Astrocyte of the hippocampus (primary cell): ENCODE data around the gene SMS.

Experiments
- DNase-seq: peaks from one replicate; pipeline ENCODE4 v3.0.0; 2011; ENCODE audit warnings: low read depth, low spot score

Gene SMS

DNA sequence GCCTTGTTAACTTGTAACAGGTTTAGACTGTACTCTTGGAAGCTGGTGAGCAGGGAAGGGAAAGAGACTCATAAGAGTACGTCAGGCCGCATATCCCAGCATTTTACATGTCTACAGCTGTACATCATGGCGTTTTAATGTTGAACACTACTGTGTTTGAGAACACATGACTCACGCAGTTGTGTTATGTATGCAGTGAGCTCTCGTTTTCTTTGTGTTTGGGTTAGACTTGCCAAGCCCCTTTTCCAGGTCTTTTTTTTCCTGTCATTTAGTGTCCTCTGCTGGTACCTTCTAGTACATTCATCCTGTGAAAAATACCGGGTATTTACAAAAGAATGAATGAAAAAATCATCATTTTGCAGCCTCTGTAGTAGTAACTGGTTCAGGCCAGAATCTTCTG, 35.3 kb downstream of the SMS start:
- DNase-seq, result peak; percentile 67

GRCh38 chrX:21978346-21978745, 37.8 kb downstream of the SMS start:
- no peak for DNase-seq

DNA sequence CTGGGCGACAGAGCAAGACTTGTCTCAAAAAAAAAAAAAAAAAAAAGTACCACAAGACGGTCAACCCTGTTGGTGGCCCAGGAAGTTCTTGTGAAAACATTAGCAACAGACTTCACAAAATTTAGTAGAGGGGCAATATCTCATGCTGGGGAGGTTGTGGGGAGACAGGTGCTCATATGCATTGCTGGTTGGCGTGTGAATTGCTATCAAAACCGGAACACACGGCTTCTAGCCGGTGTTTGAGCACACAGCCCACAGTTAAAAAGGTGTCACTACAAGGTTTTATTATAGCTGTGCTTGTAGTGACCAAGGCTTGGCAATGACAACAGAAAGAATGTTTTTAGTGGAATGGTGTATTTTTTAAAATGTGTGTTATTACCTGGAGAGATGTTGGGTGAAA, 41.8 kb downstream of the SMS start:
- no peak for DNase-seq

- peak; percentile 87 for DNase-seq
Observed at GRCh38 chrX:21985332-21985777, 44.8 kb downstream of the SMS start.

DNA sequence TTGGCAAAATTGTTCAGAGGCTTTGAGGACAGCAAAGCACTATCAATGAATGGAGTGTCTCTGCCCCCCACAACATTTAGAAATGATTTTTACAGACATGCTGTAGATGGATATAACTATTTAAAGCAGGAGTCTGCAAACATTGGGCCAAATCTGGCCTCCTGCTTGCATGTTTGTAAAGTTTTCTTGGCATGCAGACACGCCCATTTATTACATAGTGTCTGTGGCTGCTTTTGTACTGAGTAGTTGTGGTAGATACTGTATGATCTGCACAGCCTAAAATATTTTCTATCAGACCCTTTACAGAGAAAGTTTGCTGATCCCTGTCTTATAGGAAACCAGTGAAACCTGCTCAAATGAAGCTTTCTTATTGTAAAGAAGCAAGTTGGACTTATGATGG, 46.1 kb downstream of the SMS start:
- no peak for DNase-seq

DNA sequence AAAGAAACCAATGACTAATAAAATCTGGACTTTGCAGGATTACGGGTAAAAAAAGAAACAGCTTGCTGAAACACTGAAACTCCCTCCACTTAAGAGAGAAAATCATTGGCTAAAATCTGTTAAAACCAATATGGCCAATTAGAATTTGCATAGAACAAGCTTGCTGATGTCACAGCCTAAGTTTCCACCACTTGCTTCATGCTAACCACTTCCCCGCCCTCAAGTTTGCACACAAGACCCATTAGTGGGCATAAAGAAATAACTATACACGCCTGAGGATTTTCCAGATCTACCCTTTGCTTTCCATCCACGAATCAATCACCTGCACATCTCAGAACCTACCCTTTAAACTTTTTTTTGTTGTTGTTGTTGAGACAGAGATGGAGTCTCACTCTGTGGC, 48.9 kb downstream of the SMS start:
- DNase-seq, result no peak

DNA sequence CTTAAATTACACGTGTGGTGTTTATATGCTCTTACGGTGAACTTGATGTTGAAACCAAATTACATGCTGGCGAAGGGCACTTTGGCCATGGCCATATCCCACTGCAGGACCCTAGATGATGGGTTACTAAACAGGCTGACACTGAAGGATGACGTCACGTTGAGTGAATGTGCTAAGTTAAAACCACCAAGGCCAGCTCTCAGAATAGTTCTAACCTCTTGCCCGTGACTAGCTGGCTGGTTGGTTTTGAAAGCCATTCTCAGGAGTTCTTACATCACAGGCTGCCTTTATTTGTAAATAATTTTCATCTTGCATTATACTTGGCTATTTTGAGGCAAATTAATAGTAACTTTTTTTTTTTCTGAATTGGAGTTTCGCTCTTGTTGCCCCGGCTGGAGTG, 50.3 kb downstream of the SMS start:
- DNase-seq, result no peak

- DNase-seq, result no peak
Observed at GRCh38 chrX:21991504-21991903, 51.0 kb downstream of the SMS start.

DNA sequence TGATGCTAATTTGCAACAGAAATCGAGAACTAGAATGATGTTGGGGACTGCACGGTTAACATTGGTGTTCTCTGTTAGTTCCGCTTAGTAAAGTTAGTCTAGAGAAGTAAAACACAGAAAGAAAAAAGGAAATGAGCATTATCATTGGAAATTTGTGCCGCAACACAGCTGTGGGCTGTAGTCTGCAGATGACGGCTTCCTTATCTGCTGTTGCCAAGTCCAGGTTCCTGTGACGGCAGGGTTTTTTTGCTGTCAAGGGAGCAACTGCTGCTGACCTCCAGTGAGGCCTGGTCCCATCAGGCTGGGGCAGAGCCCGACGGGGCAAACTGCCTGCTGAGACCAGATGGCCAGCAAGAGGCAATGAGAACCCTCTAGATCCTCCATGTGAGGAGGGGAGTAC, 52.8 kb downstream of the SMS start:
- DNase-seq, result no peak

GRCh38 chrX:21996872-21997455, 56.5 kb downstream of the SMS start:
- no peak for DNase-seq

GRCh38 chrX:21998037-21998436, 57.5 kb downstream of the SMS start:
- no peak for DNase-seq

GRCh38 chrX:22004866-22005265, 64.4 kb downstream of the SMS start:
- no peak for DNase-seq

DNA sequence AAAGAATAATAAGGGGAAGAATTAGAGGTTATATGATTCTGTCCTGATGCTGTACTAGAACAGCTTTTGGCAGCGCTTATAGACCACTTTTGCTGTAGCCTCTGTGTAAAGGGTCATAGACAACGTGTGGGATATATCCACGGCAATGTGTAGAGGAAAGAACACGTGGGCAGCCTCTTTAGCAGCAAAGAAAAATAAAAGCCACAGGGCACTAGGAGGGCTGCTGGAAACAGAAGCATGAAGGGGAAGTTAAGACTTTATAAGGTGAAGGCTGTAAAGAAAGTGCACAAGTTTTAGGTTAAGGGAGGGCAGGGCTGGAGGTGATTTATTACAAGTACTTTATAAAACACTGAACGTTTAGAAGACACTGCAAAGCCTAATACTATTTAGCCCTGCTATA, 71.5 kb downstream of the SMS start:
- no peak for DNase-seq

GRCh38 chrX:22012931-22013330, 72.4 kb downstream of the SMS start:
- DNase-seq, result no peak

- no peak for DNase-seq
Observed at GRCh38 chrX:22015139-22015750, 74.7 kb downstream of the SMS start.

- no peak for DNase-seq
Observed at GRCh38 chrX:22021751-22022324, 81.3 kb downstream of the SMS start.

GRCh38 chrX:22024577-22024976, 84.1 kb downstream of the SMS start:
- DNase-seq, result no peak

GRCh38 chrX:22025751-22026150, 85.2 kb downstream of the SMS start:
- peak; percentile 30 for DNase-seq

DNA sequence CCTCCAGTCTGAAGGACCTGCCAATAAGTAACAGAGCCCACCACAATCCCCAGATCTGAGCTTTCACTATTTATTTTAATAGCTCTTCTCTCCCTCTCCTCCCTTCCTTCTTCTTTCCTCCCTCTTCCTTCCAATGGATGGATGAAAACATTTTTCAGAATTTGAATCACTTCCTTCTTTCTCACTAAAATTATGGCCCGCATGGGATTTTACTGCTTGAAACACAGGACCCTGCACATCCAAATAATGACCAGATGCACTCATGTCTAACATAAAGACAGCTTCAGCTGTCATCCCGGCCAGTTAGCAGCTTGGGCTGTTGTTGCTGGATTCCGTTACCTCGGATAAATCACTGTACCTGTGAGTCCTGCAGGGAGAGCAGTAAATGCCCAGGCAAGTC, 86.2 kb downstream of the SMS start:
- DNase-seq, result no peak

- no peak for DNase-seq
Observed at GRCh38 chrX:22032084-22032483, 91.6 kb downstream of the SMS start, which contains the start of gene PHEX. Gene PHEX, plus strand, starts transcription at chrX:22032325. Its CDS starts 681 bp downstream, at chrX:22033006.

DNA sequence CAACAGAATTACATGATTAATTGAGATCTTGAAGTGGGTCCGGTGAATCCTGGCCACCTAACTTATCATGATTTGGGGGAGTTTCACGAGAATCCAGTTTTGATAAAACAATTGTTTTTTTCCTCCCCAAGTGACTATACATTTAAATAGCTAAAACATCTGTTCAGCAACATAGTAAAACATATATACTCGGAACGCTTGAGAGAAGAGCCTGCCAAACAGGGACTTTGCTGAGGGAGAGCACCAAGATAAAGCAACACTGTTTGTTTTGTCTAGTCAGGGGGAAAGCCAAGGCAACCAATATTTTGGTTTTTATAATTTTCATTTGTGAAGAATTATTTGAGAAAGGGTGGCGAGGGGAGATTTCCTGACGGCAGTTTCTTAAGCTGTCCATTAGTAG, 92.0 kb downstream of the SMS start:
- no peak for DNase-seq

DNA sequence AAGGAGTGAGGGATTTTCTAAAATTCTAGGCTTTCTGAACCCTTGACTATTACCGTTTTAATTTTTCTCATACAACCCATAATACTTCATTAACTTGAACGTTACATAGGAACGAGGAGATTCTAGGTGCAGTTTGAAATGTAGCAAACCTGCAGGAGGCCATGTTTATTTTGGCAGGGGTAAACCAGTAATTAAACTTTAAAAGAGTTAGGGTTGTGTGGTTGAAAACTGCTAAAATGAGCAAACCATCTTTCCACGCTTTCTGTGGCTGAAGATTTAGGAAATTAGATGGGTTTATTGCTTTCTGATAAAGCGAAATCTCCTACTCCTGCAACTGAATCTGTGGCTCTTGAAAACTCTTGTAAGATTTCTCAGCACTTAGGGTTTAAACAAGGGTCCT, 93.3 kb downstream of the SMS start:
- no peak for DNase-seq

DNA sequence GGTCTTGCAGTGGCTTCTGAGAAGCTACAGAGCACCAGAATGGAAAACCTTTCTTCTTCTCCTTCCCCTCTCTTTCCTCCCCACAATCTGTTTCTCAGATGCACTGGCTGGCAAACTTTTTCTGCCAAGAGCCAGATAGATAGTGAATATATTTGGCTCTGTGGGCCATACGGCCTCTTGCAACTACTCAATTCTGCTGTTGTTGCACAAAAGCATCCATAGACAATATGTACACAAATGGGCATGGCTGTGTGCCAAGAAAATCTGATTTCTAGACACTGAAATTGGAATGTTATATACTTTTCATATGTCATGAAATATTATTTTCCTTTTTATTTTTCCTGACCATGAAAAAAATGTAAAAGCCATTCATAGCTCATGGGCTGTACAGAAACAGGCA, 94.7 kb downstream of the SMS start:
- DNase-seq, result no peak
